ENCODE data around the gene PCGF5.
"Not testable (repeated sequence)": the region's sequence is repeated elsewhere in the genome, so short reads cannot be mapped to it uniquely, and the experiment has no call there.

PCGF5 gene

GRCh38 chr10:91287912-91288311 is 67.4 kb downstream of the PCGF5 start:
- no peak for DNase-seq

- no peak for DNase-seq
Observed at GRCh38 chr10:91289305-91289704, 68.8 kb downstream of the PCGF5 start.

- no peak for DNase-seq
Observed at GRCh38 chr10:91290607-91291006, 70.1 kb downstream of the PCGF5 start.

GRCh38 chr10:91294134-91294906 is 73.9 kb downstream of the PCGF5 start:
- no peak for DNase-seq

- DNase-seq, result no peak
Observed at GRCh38 chr10:91295346-91295745, 74.9 kb downstream of the PCGF5 start.

GRCh38 chr10:91296471-91296870 is 76.0 kb downstream of the PCGF5 start:
- DNase-seq, result peak; percentile 2

- DNase-seq, result peak; percentile 25
Observed at GRCh38 chr10:91298224-91298871, 77.9 kb downstream of the PCGF5 start.

- no peak for DNase-seq
Observed at GRCh38 chr10:91299999-91300575, 79.6 kb downstream of the PCGF5 start.

- not testable (repeated sequence) for DNase-seq
Observed at GRCh38 chr10:91302946-91303345, 82.5 kb downstream of the PCGF5 start.

- DNase-seq, result not testable (repeated sequence)
Observed at GRCh38 chr10:91305979-91306378, 85.5 kb downstream of the PCGF5 start.

GRCh38 chr10:91307489-91307888 is 87.0 kb downstream of the PCGF5 start:
- DNase-seq, result no peak

- DNase-seq, result no peak
Observed at GRCh38 chr10:91309711-91310110, 89.2 kb downstream of the PCGF5 start.

- no peak for DNase-seq
Observed at GRCh38 chr10:91311601-91312381, 91.3 kb downstream of the PCGF5 start.

GRCh38 chr10:91312382-91312733 is 91.9 kb downstream of the PCGF5 start:
- no peak for DNase-seq

- DNase-seq, result no peak
Observed at GRCh38 chr10:91313796-91314485, 93.5 kb downstream of the PCGF5 start.

- DNase-seq, result no peak
Observed at GRCh38 chr10:91316486-91316885, 96.0 kb downstream of the PCGF5 start.

GRCh38 chr10:91317541-91317940 is 97.1 kb downstream of the PCGF5 start:
- no peak for DNase-seq

- DNase-seq, result no peak
Observed at GRCh38 chr10:91319336-91319735, 98.9 kb downstream of the PCGF5 start.

- not testable (repeated sequence) for DNase-seq
Observed at GRCh38 chr10:91323293-91323905, 102.9 kb downstream of the PCGF5 start.

GRCh38 chr10:91328320-91328984 is 108.0 kb downstream of the PCGF5 start:
- no peak for DNase-seq
